ENCODE data around the gene CNTN4.

Gene CNTN4

GRCh38 chr3:2653706-2654105 lies 555.0 kb downstream of the CNTN4 start:
- no peak overlapping the region for H3K4me2 ChIP-seq
- no peaks in the 10 kb centered on the region for H3K4me1 ChIP-seq (ENCODE audit: low read depth, poor library complexity, severe bottlenecking)
- TF ChIP-seq, protein P1, sequence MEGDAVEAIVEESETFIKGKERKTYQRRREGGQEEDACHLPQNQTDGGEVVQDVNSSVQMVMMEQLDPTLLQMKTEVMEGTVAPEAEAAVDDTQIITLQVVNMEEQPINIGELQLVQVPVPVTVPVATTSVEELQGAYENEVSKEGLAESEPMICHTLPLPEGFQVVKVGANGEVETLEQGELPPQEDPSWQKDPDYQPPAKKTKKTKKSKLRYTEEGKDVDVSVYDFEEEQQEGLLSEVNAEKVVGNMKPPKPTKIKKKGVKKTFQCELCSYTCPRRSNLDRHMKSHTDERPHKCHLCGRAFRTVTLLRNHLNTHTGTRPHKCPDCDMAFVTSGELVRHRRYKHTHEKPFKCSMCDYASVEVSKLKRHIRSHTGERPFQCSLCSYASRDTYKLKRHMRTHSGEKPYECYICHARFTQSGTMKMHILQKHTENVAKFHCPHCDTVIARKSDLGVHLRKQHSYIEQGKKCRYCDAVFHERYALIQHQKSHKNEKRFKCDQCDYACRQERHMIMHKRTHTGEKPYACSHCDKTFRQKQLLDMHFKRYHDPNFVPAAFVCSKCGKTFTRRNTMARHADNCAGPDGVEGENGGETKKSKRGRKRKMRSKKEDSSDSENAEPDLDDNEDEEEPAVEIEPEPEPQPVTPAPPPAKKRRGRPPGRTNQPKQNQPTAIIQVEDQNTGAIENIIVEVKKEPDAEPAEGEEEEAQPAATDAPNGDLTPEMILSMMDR (conservative IDR thresholded peaks at IDR 0.05; ENCODE audit: low read depth, low read length): no peak
- H3K27ac ChIP-seq: no peak overlapping the region
- no peak overlapping the region for H3K4me3 ChIP-seq (IDR thresholded peaks at IDR 0.05; ENCODE audit: insufficient read depth, low read depth, low read length)
- no peak overlapping the region for H3K9ac ChIP-seq
- H2AFZ ChIP-seq (ENCODE audit: low read depth): no peak overlapping the region
- H3K27me3 ChIP-seq (ENCODE audit: insufficient read depth, low read depth): no peaks in the 10 kb centered on the region
- H3K79me2 ChIP-seq (ENCODE audit: insufficient read depth, low read depth): no peaks in the 10 kb centered on the region
- H4K20me1 ChIP-seq (ENCODE audit: insufficient read depth): no peaks in the 10 kb centered on the region
- no peaks in the 10 kb centered on the region for H3K36me3 ChIP-seq (ENCODE audit: insufficient read depth)

GRCh38 chr3:2655229-2655701 lies 556.6 kb downstream of the CNTN4 start:
- no peaks in the 10 kb centered on the region for H3K79me2 ChIP-seq (ENCODE audit: insufficient read depth, low read depth)
- no peak overlapping the region for H3K27ac ChIP-seq
- no peak overlapping the region for H3K4me2 ChIP-seq
- H3K36me3 ChIP-seq (ENCODE audit: insufficient read depth): no peaks in the 10 kb centered on the region
- no peaks in the 10 kb centered on the region for H3K4me1 ChIP-seq (ENCODE audit: low read depth, poor library complexity, severe bottlenecking)
- H4K20me1 ChIP-seq (ENCODE audit: insufficient read depth): no peaks in the 10 kb centered on the region
- TF ChIP-seq, protein P1 (conservative IDR thresholded peaks at IDR 0.05; ENCODE audit: low read depth, low read length): no peak
- no peaks in the 10 kb centered on the region for H3K27me3 ChIP-seq (ENCODE audit: insufficient read depth, low read depth)
- H3K4me3 ChIP-seq (IDR thresholded peaks at IDR 0.05; ENCODE audit: insufficient read depth, low read depth, low read length): no peak overlapping the region
- no peak overlapping the region for H3K9ac ChIP-seq
- no peak overlapping the region for H2AFZ ChIP-seq (ENCODE audit: low read depth)

DNA sequence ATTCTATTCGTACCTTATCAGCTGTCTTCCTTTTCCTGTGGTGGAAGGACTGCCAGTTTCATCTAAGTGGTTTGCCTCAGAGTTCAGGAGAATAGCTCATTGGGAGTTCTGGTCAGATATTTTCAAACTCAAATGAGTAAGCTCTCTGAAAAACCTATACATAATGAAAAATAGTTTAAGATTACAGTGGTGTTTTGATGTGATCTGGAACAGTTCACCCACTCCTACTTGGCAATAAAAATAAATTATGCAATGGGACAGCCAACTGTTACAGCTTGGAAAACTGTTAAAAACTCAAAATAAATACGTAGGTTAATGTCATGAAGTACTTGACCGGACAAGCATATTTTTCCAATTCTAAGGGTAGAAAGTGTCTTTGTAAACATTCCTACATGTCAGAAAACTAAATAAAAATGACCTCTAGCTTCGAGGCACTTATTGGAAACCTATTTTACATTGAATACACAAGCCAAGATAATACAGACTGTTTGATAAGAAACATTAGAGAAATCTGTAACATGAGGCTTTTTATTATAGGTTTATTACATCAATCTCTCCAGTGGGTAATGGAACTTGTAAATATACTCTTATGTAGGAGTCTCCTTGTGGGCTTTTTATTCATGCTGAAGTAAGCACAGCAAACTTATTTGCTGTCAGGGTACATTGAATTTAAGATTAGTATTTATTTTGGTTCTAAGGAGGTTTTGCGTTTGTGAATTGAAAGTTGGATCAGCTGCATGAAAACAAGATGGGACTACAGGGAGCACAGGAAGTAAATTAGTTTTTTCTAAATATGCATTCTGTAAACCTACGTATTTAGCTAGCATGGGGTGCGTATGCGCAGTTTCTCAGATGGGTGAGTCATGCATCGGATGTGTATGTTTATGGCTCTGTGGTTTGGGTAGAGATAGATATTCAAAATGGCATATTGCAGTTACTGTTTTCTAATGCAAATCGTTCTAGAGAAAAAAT lies 558.4 kb downstream of the CNTN4 start:
- H3K9ac ChIP-seq: no peak overlapping the region
- no peak overlapping the region for H3K4me2 ChIP-seq
- H3K27me3 ChIP-seq (ENCODE audit: insufficient read depth, low read depth): no peaks in the 10 kb centered on the region
- no peaks in the 10 kb centered on the region for H3K36me3 ChIP-seq (ENCODE audit: insufficient read depth)
- H4K20me1 ChIP-seq (ENCODE audit: insufficient read depth): no peaks in the 10 kb centered on the region
- no peak overlapping the region for H2AFZ ChIP-seq (ENCODE audit: low read depth)
- no peak overlapping the region for H3K27ac ChIP-seq
- no peaks in the 10 kb centered on the region for H3K4me1 ChIP-seq (ENCODE audit: low read depth, poor library complexity, severe bottlenecking)
- TF ChIP-seq, protein P1 (conservative IDR thresholded peaks at IDR 0.05; ENCODE audit: low read depth, low read length): no peak
- H3K4me3 ChIP-seq (IDR thresholded peaks at IDR 0.05; ENCODE audit: insufficient read depth, low read depth, low read length): no peak overlapping the region
- H3K79me2 ChIP-seq (ENCODE audit: insufficient read depth, low read depth): no peaks in the 10 kb centered on the region

DNA sequence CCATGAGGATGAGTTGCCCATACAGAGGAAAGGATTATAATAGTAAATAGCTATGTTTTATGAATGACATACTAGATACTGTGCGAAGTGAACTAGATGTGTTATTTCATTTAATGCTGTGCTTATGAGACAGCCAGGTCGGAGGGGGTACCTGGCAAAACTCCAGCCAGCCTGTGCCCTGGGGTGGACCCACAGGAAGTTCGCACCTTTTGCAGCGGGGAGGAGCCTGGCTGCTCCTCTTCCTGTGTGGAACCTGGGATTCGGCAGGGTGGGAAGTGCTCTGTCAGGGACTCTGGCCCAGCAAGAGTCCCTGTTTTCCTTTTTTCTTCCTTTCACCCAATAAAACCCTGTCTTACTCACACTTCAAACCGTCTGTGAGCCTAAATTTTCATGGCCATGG lies 559.3 kb downstream of the CNTN4 start:
- H3K27ac ChIP-seq: no peak overlapping the region
- H3K4me1 ChIP-seq (ENCODE audit: low read depth, poor library complexity, severe bottlenecking): no peaks in the 10 kb centered on the region
- no peak overlapping the region for H3K9ac ChIP-seq
- H3K4me2 ChIP-seq: no peak overlapping the region
- no peaks in the 10 kb centered on the region for H3K27me3 ChIP-seq (ENCODE audit: insufficient read depth, low read depth)
- H2AFZ ChIP-seq (ENCODE audit: low read depth): no peak overlapping the region
- TF ChIP-seq, protein P1 (conservative IDR thresholded peaks at IDR 0.05; ENCODE audit: low read depth, low read length): no peak
- no peaks in the 10 kb centered on the region for H3K79me2 ChIP-seq (ENCODE audit: insufficient read depth, low read depth)
- H4K20me1 ChIP-seq (ENCODE audit: insufficient read depth): no peaks in the 10 kb centered on the region
- H3K36me3 ChIP-seq (ENCODE audit: insufficient read depth): no peaks in the 10 kb centered on the region
- no peak overlapping the region for H3K4me3 ChIP-seq (IDR thresholded peaks at IDR 0.05; ENCODE audit: insufficient read depth, low read depth, low read length)

Measured in KMS-11 (cell line).